HCT116 (cell line): ENCODE results near the gene PCDHAC2.

Source experiments
- EZH2 ChIP-seq: fragments of 200-600 bp; sonication (generic); IDR thresholded peaks from 2 replicates; pipeline ENCODE4 v1.6.1; 2017; ENCODE audit warnings: antibody characterized with exemption, mixed run types
- POLR2A ChIP-seq: IDR thresholded peaks from 2 replicates; pipeline ENCODE4 v1.7.0; 2011; ENCODE audit warnings: borderline replicate concordance; ENCODE audit not compliant: insufficient read depth, insufficient read length; ENCODE audit errors: extremely low read depth
- POLR2AphosphoS5 ChIP-seq: IDR thresholded peaks from 2 replicates; pipeline ENCODE4 v1.6.1; 2011; ENCODE audit warnings: mild to moderate bottlenecking, low read depth, low read length, moderate library complexity
- RAD21 ChIP-seq: IDR thresholded peaks from 2 replicates; pipeline ENCODE4 v1.6.1; 2012; ENCODE audit warnings: low read depth, mild to moderate bottlenecking
- REST ChIP-seq: IDR thresholded peaks from 2 replicates; pipeline ENCODE4 v1.6.1; 2012; ENCODE audit warnings: low read depth
- SRF ChIP-seq: IDR thresholded peaks from 2 replicates; pipeline ENCODE4 v1.6.1; 2012; ENCODE audit warnings: low read depth
- TF ChIP-seq, protein P1 (sequence below), 3 experiments: fragments of 200-600 bp in 1 of 3; sonication (generic) in 1 of 3; IDR thresholded peaks in 2 of 3; conservative IDR thresholded peaks in 1 of 3; 2 replicates each; pipeline ENCODE4 v1.5.1; 2012 to 2017; ENCODE audit warnings: low read depth in 2 of 3, low read length in 2 of 3, antibody characterized with exemption in 1 of 3, borderline replicate concordance in 1 of 3, control low read depth in 1 of 3, mild to moderate bottlenecking in 1 of 3, mixed read lengths in 1 of 3, mixed run types in 1 of 3, moderate library complexity in 1 of 3; ENCODE audit not compliant: insufficient read depth in 1 of 3

- TF ChIP-seq POLR2AphosphoS5 (no peak), RAD21 (no peak), POLR2A (no peak), REST (no peak), EZH2 (no peak), SRF (no peak)
- TF ChIP-seq, protein P1, sequence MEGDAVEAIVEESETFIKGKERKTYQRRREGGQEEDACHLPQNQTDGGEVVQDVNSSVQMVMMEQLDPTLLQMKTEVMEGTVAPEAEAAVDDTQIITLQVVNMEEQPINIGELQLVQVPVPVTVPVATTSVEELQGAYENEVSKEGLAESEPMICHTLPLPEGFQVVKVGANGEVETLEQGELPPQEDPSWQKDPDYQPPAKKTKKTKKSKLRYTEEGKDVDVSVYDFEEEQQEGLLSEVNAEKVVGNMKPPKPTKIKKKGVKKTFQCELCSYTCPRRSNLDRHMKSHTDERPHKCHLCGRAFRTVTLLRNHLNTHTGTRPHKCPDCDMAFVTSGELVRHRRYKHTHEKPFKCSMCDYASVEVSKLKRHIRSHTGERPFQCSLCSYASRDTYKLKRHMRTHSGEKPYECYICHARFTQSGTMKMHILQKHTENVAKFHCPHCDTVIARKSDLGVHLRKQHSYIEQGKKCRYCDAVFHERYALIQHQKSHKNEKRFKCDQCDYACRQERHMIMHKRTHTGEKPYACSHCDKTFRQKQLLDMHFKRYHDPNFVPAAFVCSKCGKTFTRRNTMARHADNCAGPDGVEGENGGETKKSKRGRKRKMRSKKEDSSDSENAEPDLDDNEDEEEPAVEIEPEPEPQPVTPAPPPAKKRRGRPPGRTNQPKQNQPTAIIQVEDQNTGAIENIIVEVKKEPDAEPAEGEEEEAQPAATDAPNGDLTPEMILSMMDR (IDR thresholded peaks at IDR 0.05 in 2 of 3, conservative IDR thresholded peaks at IDR 0.05 in 1 of 3; ENCODE audit: borderline replicate concordance in 1 of 3, insufficient read depth in 1 of 3, low read depth in 2 of 3, low read length in 2 of 3): no peak
Observed at GRCh38 chr5:140986117-140986521, 19.8 kb downstream of the PCDHAC2 start.
